ENCODE data around the gene RPL27A. TPM values are rescaled to one million over a fixed set of nuclear protein-coding genes. Genes with fewer than 3 reads are reported as not detected.

RPL27A gene
- total RNA-seq, 1 donor from 2014 or later = 748 TPM

DNA sequence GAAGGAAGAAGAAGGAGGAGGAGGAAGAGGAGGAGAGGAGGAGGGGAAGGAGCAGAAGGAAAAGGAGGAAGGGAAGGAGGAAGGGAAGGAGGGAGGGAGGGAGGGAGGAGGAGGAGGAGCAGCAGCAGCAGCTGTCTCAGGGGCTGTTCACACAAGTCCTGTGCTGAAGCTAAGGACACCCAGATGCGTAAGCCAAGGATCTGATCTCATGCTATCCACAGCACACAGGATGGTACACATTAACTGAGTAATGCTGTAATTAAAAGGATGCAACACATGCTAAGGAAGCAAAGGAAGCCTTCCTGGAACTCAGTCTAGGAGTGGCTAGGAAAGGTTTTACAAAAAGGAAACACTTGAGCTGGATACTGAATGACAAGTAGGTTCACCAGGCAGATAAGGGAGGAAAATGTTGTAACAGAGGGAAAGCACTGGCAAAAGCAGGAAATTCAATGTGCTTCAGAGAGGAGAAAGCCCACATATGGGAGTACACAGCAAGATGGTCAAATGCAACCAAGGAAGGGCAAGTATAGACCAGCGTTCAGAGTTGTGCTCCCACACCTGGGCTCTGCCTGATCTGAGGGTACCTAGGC is 32.1 kb upstream of the RPL27A start:
- H3K27ac Mint-ChIP-seq = no peak overlapping the region
- H3K36me3 Mint-ChIP-seq (ENCODE audit: insufficient read depth) = peaks cover 3% of the 10 kb centered on the region
- no peak overlapping the region for H3K4me3 Mint-ChIP-seq (ENCODE audit: low read depth)
- no peaks in the 10 kb centered on the region for H3K4me1 Mint-ChIP-seq (ENCODE audit: low read depth)
- H3K27me3 Mint-ChIP-seq = no peaks in the 10 kb centered on the region
- no peak for DNase-seq (ENCODE audit: low spot score, unreplicated experiment)
- H3K9me3 Mint-ChIP-seq (ENCODE audit: low read depth) = no peaks in the 10 kb centered on the region
- TF ChIP-seq, protein P1, sequence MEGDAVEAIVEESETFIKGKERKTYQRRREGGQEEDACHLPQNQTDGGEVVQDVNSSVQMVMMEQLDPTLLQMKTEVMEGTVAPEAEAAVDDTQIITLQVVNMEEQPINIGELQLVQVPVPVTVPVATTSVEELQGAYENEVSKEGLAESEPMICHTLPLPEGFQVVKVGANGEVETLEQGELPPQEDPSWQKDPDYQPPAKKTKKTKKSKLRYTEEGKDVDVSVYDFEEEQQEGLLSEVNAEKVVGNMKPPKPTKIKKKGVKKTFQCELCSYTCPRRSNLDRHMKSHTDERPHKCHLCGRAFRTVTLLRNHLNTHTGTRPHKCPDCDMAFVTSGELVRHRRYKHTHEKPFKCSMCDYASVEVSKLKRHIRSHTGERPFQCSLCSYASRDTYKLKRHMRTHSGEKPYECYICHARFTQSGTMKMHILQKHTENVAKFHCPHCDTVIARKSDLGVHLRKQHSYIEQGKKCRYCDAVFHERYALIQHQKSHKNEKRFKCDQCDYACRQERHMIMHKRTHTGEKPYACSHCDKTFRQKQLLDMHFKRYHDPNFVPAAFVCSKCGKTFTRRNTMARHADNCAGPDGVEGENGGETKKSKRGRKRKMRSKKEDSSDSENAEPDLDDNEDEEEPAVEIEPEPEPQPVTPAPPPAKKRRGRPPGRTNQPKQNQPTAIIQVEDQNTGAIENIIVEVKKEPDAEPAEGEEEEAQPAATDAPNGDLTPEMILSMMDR (IDR thresholded peaks at IDR 0.05; ENCODE audit: unreplicated experiment) = no peak

DNA sequence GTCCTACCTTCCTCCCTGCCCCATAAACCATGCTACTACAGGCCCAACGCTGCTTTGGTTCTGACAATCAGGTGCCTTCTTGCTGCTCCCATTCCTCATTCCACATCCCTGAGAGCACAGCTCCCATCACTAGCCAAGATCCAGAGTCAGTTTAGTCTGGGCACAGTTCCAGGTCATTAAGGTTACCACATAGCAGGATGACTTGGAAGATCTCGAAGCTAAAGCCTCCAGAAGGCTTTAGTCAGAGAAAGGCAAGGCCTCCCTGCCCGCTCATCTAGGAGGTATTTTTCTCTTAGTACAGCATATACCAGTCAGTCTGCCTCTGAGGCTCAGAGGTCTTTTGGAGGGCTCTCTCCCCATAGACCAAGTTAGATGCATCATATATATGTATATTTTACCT is 30.5 kb upstream of the RPL27A start:
- no peaks in the 10 kb centered on the region for H3K9me3 Mint-ChIP-seq (ENCODE audit: low read depth)
- no peak overlapping the region for H3K27ac Mint-ChIP-seq
- no peaks in the 10 kb centered on the region for H3K4me1 Mint-ChIP-seq (ENCODE audit: low read depth)
- no peak for DNase-seq (ENCODE audit: low spot score, unreplicated experiment)
- peaks cover 3% of the 10 kb centered on the region for H3K36me3 Mint-ChIP-seq (ENCODE audit: insufficient read depth)
- H3K27me3 Mint-ChIP-seq = no peaks in the 10 kb centered on the region
- TF ChIP-seq, protein P1 (IDR thresholded peaks at IDR 0.05; ENCODE audit: unreplicated experiment) = no peak
- H3K4me3 Mint-ChIP-seq (ENCODE audit: low read depth) = no peak overlapping the region

DNA sequence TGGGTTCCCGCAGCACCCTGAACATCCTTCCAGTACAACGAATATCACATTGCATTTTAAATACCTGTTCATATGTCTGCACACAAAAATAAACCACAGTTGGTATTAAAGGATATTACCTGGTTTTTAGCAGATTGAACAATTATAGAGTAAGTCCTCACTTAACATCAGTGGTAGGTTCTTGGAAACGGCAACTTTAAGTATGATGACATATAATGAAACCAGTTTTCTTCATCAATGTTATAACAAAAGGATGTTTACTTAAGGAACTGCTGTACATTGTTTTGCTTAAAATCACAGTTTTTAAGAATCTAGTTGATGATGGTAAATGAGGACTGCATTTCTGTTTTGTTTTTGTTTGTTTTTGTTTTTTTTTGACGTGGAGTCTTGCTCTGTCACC is 28.1 kb upstream of the RPL27A start:
- TF ChIP-seq, protein P1 (IDR thresholded peaks at IDR 0.05; ENCODE audit: unreplicated experiment) = no peak
- H3K27me3 Mint-ChIP-seq = no peaks in the 10 kb centered on the region
- H3K27ac Mint-ChIP-seq = no peak overlapping the region
- no peak overlapping the region for H3K4me3 Mint-ChIP-seq (ENCODE audit: low read depth)
- H3K36me3 Mint-ChIP-seq (ENCODE audit: insufficient read depth) = no peaks in the 10 kb centered on the region
- H3K4me1 Mint-ChIP-seq (ENCODE audit: low read depth) = no peaks in the 10 kb centered on the region
- DNase-seq (ENCODE audit: low spot score, unreplicated experiment) = no peak
- no peaks in the 10 kb centered on the region for H3K9me3 Mint-ChIP-seq (ENCODE audit: low read depth)

DNA sequence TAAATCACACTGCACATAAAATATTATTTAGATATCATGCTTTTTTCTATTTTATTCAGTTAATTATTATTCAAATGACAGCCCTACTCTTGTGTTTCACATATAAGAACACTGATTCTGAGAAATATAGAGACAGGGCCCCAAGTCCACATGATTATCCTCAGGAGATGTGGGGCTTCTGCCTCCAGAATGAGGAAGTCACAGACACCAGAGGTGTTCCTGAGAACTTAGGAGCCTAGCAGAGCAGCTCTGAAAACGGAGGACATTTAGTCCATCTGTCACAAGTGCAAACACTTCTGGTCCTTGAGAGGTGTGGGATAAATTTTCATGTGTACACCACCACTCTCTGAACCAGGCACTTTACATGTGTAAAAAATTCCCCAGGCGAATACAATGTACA is 26.3 kb upstream of the RPL27A start:
- Mint-ChIP-seq H3K4me3 (ENCODE audit: low read depth) (no peak overlapping the region), H3K27me3 (no peaks in the 10 kb centered on the region), H3K4me1 (ENCODE audit: low read depth) (no peaks in the 10 kb centered on the region)

DNA sequence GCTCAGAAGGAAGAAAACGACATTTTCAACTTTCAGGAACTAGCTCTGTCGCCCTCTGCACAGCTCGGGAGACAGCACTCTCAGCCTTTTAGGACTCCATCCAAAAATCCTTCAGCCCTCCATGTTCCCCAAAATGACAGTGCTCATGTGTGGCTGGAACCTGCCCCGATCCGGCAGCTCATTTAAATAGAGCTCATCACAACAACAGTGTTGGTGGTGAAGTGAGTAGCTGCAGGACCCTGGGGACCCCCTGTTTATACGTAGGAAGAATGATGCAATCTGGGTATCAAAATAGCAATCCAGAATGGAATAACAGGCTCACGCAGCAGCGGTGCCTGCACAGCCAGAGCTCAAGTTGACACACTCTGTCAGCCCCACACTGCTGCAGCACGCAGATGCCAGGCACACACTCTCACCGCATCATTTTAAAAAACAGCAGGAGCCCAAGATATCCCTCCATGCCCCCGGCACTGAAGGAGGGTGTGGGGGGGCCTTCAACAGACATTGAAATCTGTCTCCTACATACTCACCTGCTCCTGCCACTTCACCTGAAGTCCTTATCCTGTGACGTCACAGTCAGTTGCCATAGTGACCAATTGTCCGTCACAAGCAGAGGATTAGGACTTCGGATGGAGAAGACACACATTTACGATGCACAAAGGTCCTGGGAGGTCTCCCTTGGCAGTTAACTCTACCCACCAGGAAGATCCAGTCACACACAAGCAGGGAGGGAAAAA is 24.1 kb upstream of the RPL27A start:
- H3K4me1 Mint-ChIP-seq (ENCODE audit: low read depth) = no peaks in the 10 kb centered on the region
- TF ChIP-seq, protein P1 (IDR thresholded peaks at IDR 0.05; ENCODE audit: unreplicated experiment) = no peak
- no peak for DNase-seq (ENCODE audit: low spot score, unreplicated experiment)
- no peak overlapping the region for H3K27ac Mint-ChIP-seq
- no peak overlapping the region for H3K4me3 Mint-ChIP-seq (ENCODE audit: low read depth)
- H3K27me3 Mint-ChIP-seq = no peaks in the 10 kb centered on the region
- H3K36me3 Mint-ChIP-seq (ENCODE audit: insufficient read depth) = no peaks in the 10 kb centered on the region
- no peaks in the 10 kb centered on the region for H3K9me3 Mint-ChIP-seq (ENCODE audit: low read depth)

More for the DNA sequence above, 26.3 kb upstream of the RPL27A start:
- Mint-ChIP-seq H3K36me3 (ENCODE audit: insufficient read depth) (no peaks in the 10 kb centered on the region), H3K9me3 (ENCODE audit: low read depth) (no peaks in the 10 kb centered on the region), H3K27ac (no peak overlapping the region)
- TF ChIP-seq, protein P1 (IDR thresholded peaks at IDR 0.05; ENCODE audit: unreplicated experiment) = no peak
- no peak for DNase-seq (ENCODE audit: low spot score, unreplicated experiment)
